Activated naive CD8-positive, alpha-beta T cell treated with anti-CD3 and anti-CD28 coated beads, Interleukin-2, amount 10 ng/mL, durations not matched to agents 7 days and 5 days (primary cell): ENCODE data around the gene SLC26A4. TPM values are rescaled to one million over a fixed set of nuclear protein-coding genes. Genes with fewer than 3 reads are reported as not detected.

Experiments used
- ATAC-seq: fragments of 150-1000 bp; cut with Tn5 transposase; one replicate; pipeline ENCODE4 v1.10.0; 2021; ENCODE audit warnings: low read depth, moderate library complexity
- POLR2A ChIA-PET: fragments of 350-600 bp; sonication (Branson Sonifier 250); formaldehyde crosslinking; loops from one replicate; lab custom pipeline; 2021; ENCODE audit warnings: antibody characterized with exemption; lab: Charles Lee
- DNase-seq: peaks from one replicate; pipeline ENCODE4 v3.0.0; 2021
- H3K27ac Mint-ChIP-seq: one replicate; pipeline ENCODE4 v1.8.0; 2022; ENCODE audit warnings: mild to moderate bottlenecking, mixed read lengths
- H3K27me3 Mint-ChIP-seq: one replicate; pipeline ENCODE4 v1.8.0; 2022; ENCODE audit warnings: mild to moderate bottlenecking, moderate library complexity, mixed read lengths
- H3K36me3 Mint-ChIP-seq: one replicate; pipeline ENCODE4 v1.8.0; 2021; ENCODE audit warnings: mild to moderate bottlenecking, mixed read lengths
- H3K4me1 Mint-ChIP-seq: one replicate; pipeline ENCODE4 v1.8.0; 2021; ENCODE audit warnings: mixed read lengths
- H3K4me3 Mint-ChIP-seq: one replicate; pipeline ENCODE4 v1.8.0; 2022; ENCODE audit warnings: mild to moderate bottlenecking, moderate library complexity, mixed read lengths
- H3K9me3 Mint-ChIP-seq: one replicate; pipeline ENCODE4 v1.8.0; 2021; ENCODE audit warnings: mixed read lengths
- total RNA-seq, 2 experiments: library from RNA; stranded (reverse); gene quantifications; one replicate each; pipeline ENCODE4 v1.2.3, GENCODE V29; 2021

The SLC26A4 gene
- total RNA-seq, 2 experiments from 2014 or later = 0.17 to 0.97 TPM

GRCh38 chr7:107746006-107746405 lies 85.4 kb downstream of the SLC26A4 start:
- H3K36me3 Mint-ChIP-seq = peaks cover 7% of the 10 kb centered on the region
- no peaks in the 10 kb centered on the region for H3K27me3 Mint-ChIP-seq
- DNase-seq = no peak
- H3K4me3 Mint-ChIP-seq = peak overlapping the region; percentile 95
- peaks cover 22% of the 10 kb centered on the region for H3K4me1 Mint-ChIP-seq
- H3K27ac Mint-ChIP-seq = no peak overlapping the region
- H3K9me3 Mint-ChIP-seq = no peaks in the 10 kb centered on the region
- ATAC-seq = no peak
- POLR2A ChIA-PET = interaction anchor here (1.2 kb wide), 1 partner anchor 129 kb away, joined by 3 read pairs; no protein-coding TSS in a partner anchor

- Mint-ChIP-seq H3K9me3 (no peaks in the 10 kb centered on the region), H3K36me3 (peaks cover 19% of the 10 kb centered on the region), H3K27ac (no peak overlapping the region), H3K4me1 (peaks cover 6% of the 10 kb centered on the region), H3K4me3 (no peak overlapping the region), H3K27me3 (no peaks in the 10 kb centered on the region)
- no peak for DNase-seq
- no peak for ATAC-seq
- POLR2A ChIA-PET = no interaction called here
Observed at GRCh38 chr7:107751113-107751512, 90.5 kb downstream of the SLC26A4 start.

GRCh38 chr7:107754642-107755041 lies 94.0 kb downstream of the SLC26A4 start:
- DNase-seq (no peak), ATAC-seq (no peak)
- Mint-ChIP-seq H3K36me3 (peaks cover 35% of the 10 kb centered on the region), H3K4me3 (no peak overlapping the region), H3K4me1 (peaks cover 10% of the 10 kb centered on the region), H3K27ac (no peak overlapping the region), H3K27me3 (no peaks in the 10 kb centered on the region), H3K9me3 (no peaks in the 10 kb centered on the region)
- POLR2A ChIA-PET = no interaction called here

DNA sequence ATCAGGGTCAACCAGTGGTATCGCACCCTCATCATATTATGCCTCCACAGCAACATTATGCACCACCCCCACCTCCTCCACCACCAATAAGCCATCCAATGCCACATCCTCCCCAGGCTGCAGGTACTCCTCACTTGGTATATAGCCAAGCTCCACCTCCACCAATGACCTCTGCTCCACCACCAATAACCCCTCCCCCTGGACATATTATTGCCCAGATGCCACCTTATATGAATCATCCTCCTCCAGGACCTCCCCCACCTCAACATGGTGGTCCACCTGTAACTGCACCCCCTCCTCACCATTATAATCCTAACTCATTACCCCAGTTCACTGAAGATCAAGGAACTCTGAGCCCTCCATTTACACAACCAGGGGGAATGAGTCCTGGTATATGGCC lies 98.0 kb downstream of the SLC26A4 start:
- H3K27ac Mint-ChIP-seq = no peak overlapping the region
- ATAC-seq (no peak), DNase-seq (no peak)
- no peak overlapping the region for H3K4me3 Mint-ChIP-seq
- no peaks in the 10 kb centered on the region for H3K27me3 Mint-ChIP-seq
- no peaks in the 10 kb centered on the region for H3K9me3 Mint-ChIP-seq
- H3K4me1 Mint-ChIP-seq = peaks cover 8% of the 10 kb centered on the region
- POLR2A ChIA-PET = no interaction called here
- H3K36me3 Mint-ChIP-seq = peaks cover 22% of the 10 kb centered on the region

DNA sequence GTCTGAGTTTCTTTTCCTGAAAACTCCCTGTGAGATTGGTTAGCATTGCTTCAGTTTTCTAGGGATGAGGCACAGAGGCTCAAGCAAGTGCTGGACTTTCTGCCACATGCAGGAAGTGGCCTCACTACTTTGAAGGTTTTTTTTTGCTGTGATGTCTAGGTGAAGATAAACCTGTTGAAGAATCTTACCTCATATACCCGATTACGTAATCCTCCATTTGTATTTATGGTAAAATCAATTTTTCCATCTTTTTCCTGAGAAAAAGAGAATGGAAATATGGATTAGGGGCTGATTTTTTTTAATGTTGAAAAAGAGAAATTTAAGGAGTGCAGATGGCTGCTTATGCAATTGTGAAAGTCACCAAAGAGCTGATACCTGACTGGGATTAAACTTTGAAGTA lies 106.8 kb downstream of the SLC26A4 start:
- no peaks in the 10 kb centered on the region for H3K9me3 Mint-ChIP-seq
- no peak for ATAC-seq
- no peak overlapping the region for H3K27ac Mint-ChIP-seq
- POLR2A ChIA-PET = no interaction called here
- H3K36me3 Mint-ChIP-seq = peaks cover 3% of the 10 kb centered on the region
- DNase-seq = no peak
- peaks cover 3% of the 10 kb centered on the region for H3K4me1 Mint-ChIP-seq
- H3K27me3 Mint-ChIP-seq = no peaks in the 10 kb centered on the region
- no peak overlapping the region for H3K4me3 Mint-ChIP-seq

Other genes with a start within 250 kb of the SLC26A4 start
- not detected for gene GPR22, start 190.8 kb upstream of the SLC26A4 start, total RNA-seq
- 10 to 100 TPM; 51.0 to 56.2 TPM for gene COG5, start 96.9 kb upstream of the SLC26A4 start, total RNA-seq
- gene DUS4L, start 96.9 kb upstream of the SLC26A4 start, total RNA-seq = 10 to 100 TPM; 10.1 to 11.8 TPM
- 10 to 100 TPM; 25.2 to 32.6 TPM for gene BCAP29, start 80.6 kb upstream of the SLC26A4 start, total RNA-seq
- 10 to 100 TPM; 52.1 to 57.0 TPM for gene CBLL1, start 83.3 kb downstream of the SLC26A4 start, total RNA-seq
- gene SLC26A3, start 142.4 kb downstream of the SLC26A4 start, total RNA-seq = not detected
- 10 to 100 TPM; 56.3 to 56.9 TPM for gene DLD, start 230.4 kb downstream of the SLC26A4 start, total RNA-seq